Spleen (tissue), 7 donors: ENCODE measurements around the gene TRPM1.

Experiments
- CTCF ChIP-seq, 11 experiments: fragments of 200-600 bp in 7 of 11; fragments of 450-650 bp in 4 of 11; sonication (generic) in 4 of 11; IDR thresholded peaks in 8 of 11; conservative IDR thresholded peaks in 3 of 11; 1 replicate in 7 of 11; 2 replicates in 4 of 11; pipeline versions ENCODE4 v1.4.0 to v1.8.0; 2016 to 2021; ENCODE audit warnings: antibody characterized with exemption in 11 of 11, inconsistent platforms in 4 of 11, mild to moderate bottlenecking in 1 of 11
- POLR2A ChIP-seq, 3 donors: fragments of 450-650 bp; IDR thresholded peaks; one replicate each; pipeline ENCODE4 v1.5.1; 2017; ENCODE audit warnings: antibody characterized with exemption in 3 of 3, mild to moderate bottlenecking in 1 of 3
- donor health status: DM: no; HTN: no; CAD: no; lungs with moderate emphysema.
- donor health status: DM: no; HTN: no; CAD: no.
- donor health status: DM: no; HTN: no; CAD: no.

GRCh38 chr15:31081056-31081455, 20.5 kb downstream of the TRPM1 start:
- TF ChIP-seq POLR2A (IDR thresholded peaks at IDR 0.05): no peak
- no peak for TF ChIP-seq CTCF (IDR thresholded peaks at IDR 0.05 in 8 of 11, conservative IDR thresholded peaks at IDR 0.05 in 3 of 11)
